Smooth muscle cell (in vitro differentiated cells): ENCODE results near the gene TUBGCP6. TPM values are rescaled to one million over a fixed set of nuclear protein-coding genes. Genes with fewer than 3 reads are reported as not detected.

Experiments used
- DNase-seq: peaks from one replicate; lab custom pipeline; 2025; ENCODE audit not compliant: unreplicated experiment; lab: John Stamatoyannopoulos, UW
- H2AFZ ChIP-seq: fragments of 200-600 bp; sonication (generic); 2 replicates; pipeline ENCODE4 v1.6.0; 2016; ENCODE audit warnings: antibody characterized with exemption, low read depth, mild to moderate bottlenecking
- H3F3A ChIP-seq: fragments of 200-600 bp; sonication (generic); 2 replicates; pipeline ENCODE4 v1.6.0; 2017; ENCODE audit warnings: antibody characterized with exemption, low read depth
- H3K27ac ChIP-seq: fragments of 200-600 bp; sonication (generic); 2 replicates; pipeline ENCODE4 v1.5.1; 2016; ENCODE audit warnings: low read depth, mild to moderate bottlenecking
- H3K27me3 ChIP-seq: fragments of 200-600 bp; sonication (generic); 2 replicates; pipeline ENCODE4 v1.6.1; 2016; ENCODE audit warnings: low read depth, mild to moderate bottlenecking
- H3K36me3 ChIP-seq: fragments of 200-600 bp; sonication (generic); 2 replicates; pipeline ENCODE4 v1.5.1; 2016; ENCODE audit warnings: low read depth
- H3K4me1 ChIP-seq: fragments of 200-600 bp; sonication (generic); 2 replicates; pipeline ENCODE4 v1.5.1; 2016; ENCODE audit warnings: low read depth
- H3K4me2 ChIP-seq: fragments of 200-600 bp; sonication (generic); 2 replicates; pipeline ENCODE4 v1.6.0; 2016; ENCODE audit warnings: mild to moderate bottlenecking
- H3K4me3 ChIP-seq: fragments of 200-600 bp; sonication (generic); 2 replicates; pipeline ENCODE4 v1.5.1; 2016; ENCODE audit warnings: mild to moderate bottlenecking
- H3K79me2 ChIP-seq: fragments of 200-600 bp; sonication (generic); 2 replicates; pipeline ENCODE4 v1.6.0; 2016; ENCODE audit warnings: low read depth, mild to moderate bottlenecking
- H3K9ac ChIP-seq: fragments of 200-600 bp; sonication (generic); 2 replicates; pipeline ENCODE4 v1.6.0; 2016; ENCODE audit warnings: low read depth
- H3K9me3 ChIP-seq: fragments of 200-600 bp; sonication (generic); replicated peaks from 2 replicates; pipeline ENCODE4 v1.5.1; 2016; ENCODE audit warnings: low read depth
- H4K20me1 ChIP-seq: fragments of 200-600 bp; sonication (generic); 2 replicates; pipeline ENCODE4 v1.6.0; 2016; ENCODE audit warnings: low read depth
- CTCF ChIP-seq: fragments of 200-600 bp; sonication (generic); IDR thresholded peaks from 2 replicates; pipeline ENCODE4 v1.5.1; 2017; ENCODE audit warnings: borderline replicate concordance, mild to moderate bottlenecking, antibody characterized with exemption; ENCODE audit not compliant: insufficient read depth, poor library complexity, severe bottlenecking
- whole genome bisulfite sequencing: methylation state at CpG from one replicate; pipeline ENCODE4 v1.1.7; 2016; ENCODE audit warnings: low lambda C conversion rate; 5-methylcytosine and 5-hydroxymethylcytosine counted together
- polyA plus RNA-seq: library from polyadenylated mRNA; unstranded; fragments of >200 nt; fragmentation: Nextera tagmentation; extraction: Ambion mirVana; gene quantifications from 2 replicates; pipeline ENCODE4 v1.2.1, GENCODE V29; 2016
- total RNA-seq: library from RNA; depleted of rRNA; stranded (reverse); fragments of >200 nt; gene quantifications from 2 replicates; pipeline ENCODE4 v1.2.3, GENCODE V29; 2014

Gene TUBGCP6
- total and polyA plus RNA-seq, 2 experiments from 2014 or later, result 10.0 to 22.7 TPM

DNA sequence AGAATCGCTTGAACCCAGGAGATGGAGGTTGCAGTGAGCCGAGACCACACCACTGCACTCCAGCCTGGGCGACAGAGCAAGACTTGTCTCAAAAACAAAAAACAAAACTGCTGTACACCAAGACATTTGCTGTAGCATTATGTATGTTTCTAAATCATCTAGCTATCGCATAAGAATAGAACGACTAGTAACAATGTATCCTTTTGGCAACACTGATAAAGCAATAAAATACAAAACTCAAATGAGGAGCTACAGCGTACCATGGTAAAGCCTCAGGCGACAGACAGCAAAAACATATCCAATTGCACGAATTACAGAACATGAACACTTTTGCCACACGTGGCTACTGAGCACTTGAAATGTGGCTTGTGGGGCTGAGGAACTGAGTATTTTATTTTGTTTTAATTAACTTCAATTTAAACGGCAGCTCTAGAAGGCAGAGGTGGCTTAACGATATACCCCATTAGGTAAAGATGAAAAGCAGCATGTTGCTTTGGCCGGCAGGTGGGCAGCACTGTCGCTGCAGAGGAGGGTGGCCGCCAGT, 2.3 kb downstream of the TUBGCP6 start:
- no peak for DNase-seq
- H3K9ac ChIP-seq, result no peak overlapping the region
- no peak overlapping the region for H2AFZ ChIP-seq
- 88% methylated on average over 14 of the region's 14 CpGs for WGBS
- TF ChIP-seq CTCF, result no peak
- no peaks in the 10 kb centered on the region for H3F3A ChIP-seq
- peaks cover 12% of the 10 kb centered on the region for H3K4me1 ChIP-seq
- H3K79me2 ChIP-seq, result peaks cover 52% of the 10 kb centered on the region
- H3K4me3 ChIP-seq, result peak overlapping the region; percentile 90
- no peaks in the 10 kb centered on the region for H3K9me3 ChIP-seq
- no peaks in the 10 kb centered on the region for H3K27me3 ChIP-seq
- peaks cover 54% of the 10 kb centered on the region for H4K20me1 ChIP-seq
- H3K27ac ChIP-seq, result no peak overlapping the region
- no peaks in the 10 kb centered on the region for H3K36me3 ChIP-seq
- H3K4me2 ChIP-seq, result peak overlapping the region; percentile 92

- Histone ChIP-seq H3K79me2 (peaks cover 49% of the 10 kb centered on the region), H2AFZ (no peak overlapping the region), H3K4me3 (no peak overlapping the region), H3K9ac (no peak overlapping the region), H3F3A (no peaks in the 10 kb centered on the region), H3K27ac (no peak overlapping the region), H3K27me3 (no peaks in the 10 kb centered on the region), H3K9me3 (no peaks in the 10 kb centered on the region), H4K20me1 (peaks cover 84% of the 10 kb centered on the region), H3K36me3 (no peaks in the 10 kb centered on the region), H3K4me2 (no peak overlapping the region), H3K4me1 (peaks cover 12% of the 10 kb centered on the region)
- DNase-seq, result no peak
- TF ChIP-seq CTCF, result no peak
- WGBS, result 94% methylated on average over 9 of the region's 9 CpGs
These were observed 6.1 kb downstream of the TUBGCP6 start for GRCh38 chr22:50238755-50239154.

DNA sequence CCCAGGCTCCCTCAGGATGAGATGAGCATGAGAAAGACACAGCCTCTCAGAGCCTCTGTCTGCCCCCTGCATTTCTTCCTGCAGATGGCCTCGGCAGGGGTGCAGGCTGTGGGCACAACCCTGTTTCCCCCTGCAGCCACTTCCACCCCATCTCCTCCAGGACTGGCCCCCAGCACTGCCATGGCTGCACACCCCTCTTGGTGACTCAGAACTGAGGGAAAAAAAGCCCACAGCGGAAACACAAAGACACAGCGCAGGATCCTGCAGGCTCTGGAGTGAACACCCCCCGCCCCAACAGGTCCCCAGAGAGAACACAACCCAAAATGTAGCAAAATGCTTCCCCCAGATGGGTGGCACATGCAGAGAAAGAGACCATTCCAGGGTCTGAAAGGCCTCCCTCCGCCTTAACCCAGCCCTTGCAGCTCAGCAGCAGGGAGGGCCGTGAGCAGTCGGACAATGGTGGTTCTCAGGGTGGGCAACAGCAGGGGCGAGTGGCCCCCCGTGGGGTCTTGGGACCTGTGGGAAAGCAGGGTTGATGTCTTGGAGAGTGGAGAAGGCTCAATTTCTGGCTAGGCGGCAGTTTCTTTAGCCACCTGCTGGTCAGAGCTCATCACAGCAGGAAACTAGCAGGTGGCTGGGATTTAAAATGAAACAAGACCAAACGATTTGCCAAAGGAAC, 8.0 kb downstream of the TUBGCP6 start:
- Histone ChIP-seq H2AFZ (no peak overlapping the region), H3K9ac (no peak overlapping the region), H3K36me3 (no peaks in the 10 kb centered on the region), H3K9me3 (no peaks in the 10 kb centered on the region), H4K20me1 (peaks cover 77% of the 10 kb centered on the region), H3K4me3 (no peak overlapping the region), H3K79me2 (peaks cover 30% of the 10 kb centered on the region), H3K4me1 (peaks cover 5% of the 10 kb centered on the region), H3K27ac (no peak overlapping the region), H3F3A (no peaks in the 10 kb centered on the region), H3K27me3 (no peaks in the 10 kb centered on the region), H3K4me2 (no peak overlapping the region)
- no peak for DNase-seq
- peak; percentile 34 for TF ChIP-seq CTCF
- WGBS, result 85% methylated on average over 11 of the region's 11 CpGs

DNA sequence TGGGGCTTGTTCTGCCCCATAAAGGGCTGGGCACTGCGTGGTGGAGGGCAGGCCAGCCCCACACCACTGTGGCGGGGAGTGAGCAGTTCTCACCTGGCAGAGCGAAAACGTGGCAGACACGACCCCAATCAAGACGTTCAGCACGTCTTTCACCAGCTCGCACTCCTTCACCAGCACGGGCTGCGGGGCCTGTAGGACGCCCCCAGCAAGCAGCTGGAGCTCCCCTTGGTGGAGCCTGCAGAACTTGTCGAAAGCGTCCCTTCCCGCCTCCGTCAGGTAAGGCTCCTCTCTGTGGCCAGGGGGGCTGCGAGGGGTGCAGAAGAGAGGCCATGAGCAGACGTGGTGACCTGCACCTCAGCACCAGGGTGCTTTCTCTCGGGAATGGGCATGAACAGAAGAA, 11.6 kb downstream of the TUBGCP6 start:
- 92% methylated on average over 18 of the region's 18 CpGs for WGBS
- Histone ChIP-seq H3K4me1 (no peaks in the 10 kb centered on the region), H3K27ac (no peak overlapping the region), H2AFZ (no peak overlapping the region), H3K4me3 (no peak overlapping the region), H3K9me3 (no peaks in the 10 kb centered on the region), H3F3A (no peaks in the 10 kb centered on the region), H4K20me1 (peaks cover 49% of the 10 kb centered on the region), H3K36me3 (no peaks in the 10 kb centered on the region), H3K79me2 (peaks cover 7% of the 10 kb centered on the region), H3K9ac (no peak overlapping the region), H3K27me3 (no peaks in the 10 kb centered on the region), H3K4me2 (no peak overlapping the region)
- TF ChIP-seq CTCF, result no peak
- no peak for DNase-seq
